Measurements from ENCODE around the gene GLIS1. TPM values are rescaled to one million over a fixed set of nuclear protein-coding genes. Genes with fewer than 3 reads are reported as not detected.

The GLIS1 gene
- polyA plus RNA-seq, 1 donor from 2014 or later: not detected

- Histone ChIP-seq H3K4me2 (ENCODE audit: low read length) (no peak overlapping the region), H3K79me2 (replicated peaks; ENCODE audit: insufficient read depth, low read length) (no peaks in the 10 kb centered on the region), H4K20me1 (ENCODE audit: insufficient read depth) (no peaks in the 10 kb centered on the region)
Measured at GRCh38 chr1:53725238-53725689, 13.7 kb downstream of the GLIS1 start.

DNA sequence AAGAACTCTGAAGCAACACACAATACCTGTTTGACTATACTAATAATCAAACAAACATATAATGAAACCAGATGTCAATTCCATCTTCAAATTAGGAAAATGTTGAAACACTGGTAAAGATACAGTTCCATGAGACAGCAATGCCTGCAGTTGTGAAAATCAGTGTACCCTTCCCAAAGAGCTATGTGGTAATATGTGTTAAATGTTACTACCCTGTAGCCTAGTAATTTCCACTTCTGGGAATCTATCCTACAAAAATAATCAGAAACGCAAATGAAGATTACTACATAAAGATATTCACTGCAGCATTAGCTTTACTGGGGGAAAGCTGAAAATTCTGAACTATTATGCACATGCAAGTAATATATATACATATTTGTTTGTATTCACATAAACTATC is 16.9 kb downstream of the GLIS1 start:
- H3K27ac ChIP-seq (ENCODE audit: low read length): no peak overlapping the region
- H3F3A ChIP-seq (ENCODE audit: insufficient read depth, low read length, poor library complexity, severe bottlenecking): no peaks in the 10 kb centered on the region
- no peaks in the 10 kb centered on the region for H3K27me3 ChIP-seq (ENCODE audit: insufficient read depth, low read depth, low read length)
- H3K4me3 ChIP-seq (ENCODE audit: low read length): no peak overlapping the region
- TF ChIP-seq MXI1 (conservative IDR thresholded peaks at IDR 0.05; ENCODE audit: poor library complexity, severe bottlenecking) (no peak), CTCF (IDR thresholded peaks at IDR 0.05; ENCODE audit: poor library complexity, severe bottlenecking) (no peak), RAD21 (conservative IDR thresholded peaks at IDR 0.05) (no peak), REST (IDR thresholded peaks at IDR 0.05; ENCODE audit: borderline replicate concordance) (no peak), EZH2 (IDR thresholded peaks at IDR 0.05; ENCODE audit: borderline replicate concordance, insufficient read depth, low read length, poor library complexity, severe bottlenecking) (no peak), TAF1 (IDR thresholded peaks at IDR 0.05; ENCODE audit: low read depth) (no peak)
- H2AFZ ChIP-seq (ENCODE audit: low read depth, low read length): no peak overlapping the region
- H3K4me2 ChIP-seq (ENCODE audit: low read length): no peak overlapping the region
- H3K9me3 ChIP-seq (ENCODE audit: low read length): no peaks in the 10 kb centered on the region
- no peaks in the 10 kb centered on the region for H3K9me2 ChIP-seq (ENCODE audit: insufficient read depth, low read length)
- no peak overlapping the region for H3K9ac ChIP-seq (ENCODE audit: low read length)
- no peaks in the 10 kb centered on the region for H4K20me1 ChIP-seq (ENCODE audit: insufficient read depth)
- H3K36me3 ChIP-seq (ENCODE audit: insufficient read depth, low read length): no peaks in the 10 kb centered on the region
- H3K79me2 ChIP-seq (replicated peaks; ENCODE audit: insufficient read depth, low read length): no peaks in the 10 kb centered on the region

More at GRCh38 chr1:53725238-53725689, 13.7 kb downstream of the GLIS1 start:
- H3F3A ChIP-seq (ENCODE audit: insufficient read depth, low read length, poor library complexity, severe bottlenecking): no peaks in the 10 kb centered on the region
- no peaks in the 10 kb centered on the region for H3K27me3 ChIP-seq (ENCODE audit: insufficient read depth, low read depth, low read length)
- no peak overlapping the region for H3K9ac ChIP-seq (ENCODE audit: low read length)
- no peaks in the 10 kb centered on the region for H3K9me3 ChIP-seq (ENCODE audit: low read length)
- no peak overlapping the region for H3K4me3 ChIP-seq (ENCODE audit: low read length)
- no peak overlapping the region for H3K27ac ChIP-seq (ENCODE audit: low read length)
- H3K36me3 ChIP-seq (ENCODE audit: insufficient read depth, low read length): no peaks in the 10 kb centered on the region
- TF ChIP-seq REST (IDR thresholded peaks at IDR 0.05; ENCODE audit: borderline replicate concordance) (no peak), TAF1 (IDR thresholded peaks at IDR 0.05; ENCODE audit: low read depth) (no peak), RAD21 (conservative IDR thresholded peaks at IDR 0.05) (no peak), EZH2 (IDR thresholded peaks at IDR 0.05; ENCODE audit: borderline replicate concordance, insufficient read depth, low read length, poor library complexity, severe bottlenecking) (no peak), MXI1 (conservative IDR thresholded peaks at IDR 0.05; ENCODE audit: poor library complexity, severe bottlenecking) (no peak), EP300 (conservative IDR thresholded peaks at IDR 0.05; ENCODE audit: poor library complexity, severe bottlenecking) (no peak), CTCF (IDR thresholded peaks at IDR 0.05; ENCODE audit: poor library complexity, severe bottlenecking) (no peak), POLR2AphosphoS5 (IDR thresholded peaks at IDR 0.05) (no peak), SMC3 (conservative IDR thresholded peaks at IDR 0.05; ENCODE audit: poor library complexity) (no peak)
- no peaks in the 10 kb centered on the region for H3K9me2 ChIP-seq (ENCODE audit: insufficient read depth, low read length)
- H2AFZ ChIP-seq (ENCODE audit: low read depth, low read length): no peak overlapping the region

Measured in neural cell (in vitro differentiated cells).